WTC11 (cell line): ENCODE measurements around the gene RASAL3. TPM values are rescaled to one million over a fixed set of nuclear protein-coding genes. Genes with fewer than 3 reads are reported as not detected.

Experiments
- ATAC-seq: fragments of 200-7000 bp; cut with Tn5 transposase; 2 replicates; pipeline ENCODE4 v1.10.0; 2021; ENCODE audit warnings: mild to moderate bottlenecking, moderate library complexity
- CTCF ChIA-PET: fragments of 300-600 bp; sonication (Branson Sonifier 250); formaldehyde crosslinking; loops from one replicate; lab custom pipeline; 2021; ENCODE audit warnings: antibody characterized with exemption; lab: Charles Lee
- POLR2A ChIA-PET: fragments of 350-600 bp; sonication (Branson Sonifier 250); formaldehyde crosslinking; loops from one replicate; lab custom pipeline; 2021; ENCODE audit warnings: antibody characterized with exemption; lab: Charles Lee
- DNase-seq: peaks from one replicate; pipeline ENCODE4 v3.0.0; 2021; ENCODE audit warnings: low spot score
- H3K27ac Mint-ChIP-seq: 2 replicates; pipeline ENCODE4 v1.8.0; 2021; ENCODE audit warnings: mixed read lengths
- H3K27me3 Mint-ChIP-seq: 2 replicates; pipeline ENCODE4 v1.8.0; 2021; ENCODE audit warnings: low read depth, mild to moderate bottlenecking, moderate library complexity, mixed read lengths
- H3K36me3 Mint-ChIP-seq: 2 replicates; pipeline ENCODE4 v1.8.0; 2021; ENCODE audit warnings: mixed read lengths
- H3K4me1 Mint-ChIP-seq: 2 replicates; pipeline ENCODE4 v1.8.0; 2022; ENCODE audit warnings: mixed read lengths
- H3K4me3 Mint-ChIP-seq: 2 replicates; pipeline ENCODE4 v1.8.0; 2021; ENCODE audit warnings: mild to moderate bottlenecking, moderate library complexity, mixed read lengths
- H3K9me3 Mint-ChIP-seq: 2 replicates; pipeline ENCODE4 v1.8.0; 2021; ENCODE audit warnings: mixed read lengths
- ATF1 ChIP-seq: sonication (generic); formaldehyde crosslinking; IDR thresholded peaks from 2 replicates; pipeline ENCODE4 v1.8.1; 2023; ENCODE audit warnings: mild to moderate bottlenecking, moderate library complexity, missing genetic modification reagents
- E2F4 ChIP-seq: sonication (generic); formaldehyde crosslinking; IDR thresholded peaks from 2 replicates; pipeline ENCODE4 v1.8.1; 2022; ENCODE audit warnings: low read depth, mild to moderate bottlenecking, moderate library complexity, missing genetic modification reagents, borderline replicate concordance
- ESRRA ChIP-seq: sonication (generic); formaldehyde crosslinking; IDR thresholded peaks from 2 replicates; pipeline ENCODE4 v1.8.1; 2022; ENCODE audit warnings: mild to moderate bottlenecking, missing genetic modification reagents, borderline replicate concordance
- FOXJ3 ChIP-seq: sonication (generic); formaldehyde crosslinking; IDR thresholded peaks from 2 replicates; pipeline ENCODE4 v1.9.0; 2021; ENCODE audit warnings: missing genetic modification reagents, mild to moderate bottlenecking, borderline replicate concordance
- GABPB1 ChIP-seq: sonication (generic); formaldehyde crosslinking; IDR thresholded peaks from 2 replicates; pipeline ENCODE4 v1.8.1; 2023; ENCODE audit warnings: mild to moderate bottlenecking, missing genetic modification reagents
- HMGA2 ChIP-seq: fragments of 250-450 bp; sonication (Bioruptor Pico); IDR thresholded peaks from 2 replicates; pipeline ENCODE4 v1.4.0; 2021; ENCODE audit warnings: mild to moderate bottlenecking, moderate library complexity
- NFYB ChIP-seq: sonication (generic); formaldehyde crosslinking; conservative IDR thresholded peaks from 2 replicates; pipeline ENCODE4 v1.8.0; 2022; ENCODE audit warnings: low read depth, missing genetic modification reagents
- SOX15 ChIP-seq: fragments of 250-450 bp; sonication (Bioruptor Pico); IDR thresholded peaks from 2 replicates; pipeline ENCODE4 v1.9.0; 2021; ENCODE audit warnings: mild to moderate bottlenecking
- TP53 ChIP-seq: sonication (generic); formaldehyde crosslinking; IDR thresholded peaks from 2 replicates; pipeline ENCODE4 v1.8.1; 2023; ENCODE audit warnings: mild to moderate bottlenecking, missing genetic modification reagents
- ZBTB21 ChIP-seq: sonication (generic); formaldehyde crosslinking; IDR thresholded peaks from 2 replicates; pipeline ENCODE4 v1.8.1; 2023; ENCODE audit warnings: mild to moderate bottlenecking, missing genetic modification reagents, borderline replicate concordance
- ZNF317 ChIP-seq: sonication (generic); formaldehyde crosslinking; IDR thresholded peaks from 2 replicates; pipeline ENCODE4 v1.8.1; 2023; ENCODE audit warnings: low read depth, mild to moderate bottlenecking, moderate library complexity, missing genetic modification reagents, borderline replicate concordance
- total RNA-seq: library from RNA; stranded (reverse); gene quantifications from 3 replicates; pipeline ENCODE4 v1.2.3, GENCODE V29; 2021
- TF ChIP-seq, protein P1 (sequence below): fragments of 250-450 bp; sonication (Bioruptor Pico); IDR thresholded peaks from 2 replicates; pipeline ENCODE4 v1.8.0; 2021; ENCODE audit warnings: mild to moderate bottlenecking
- TF ChIP-seq, protein P2 (sequence below): sonication (generic); formaldehyde crosslinking; IDR thresholded peaks from 2 replicates; pipeline ENCODE4 v1.8.0; 2023; ENCODE audit warnings: mild to moderate bottlenecking, missing genetic modification reagents
- TF ChIP-seq, protein P3 (sequence below): sonication (generic); formaldehyde crosslinking; IDR thresholded peaks from 2 replicates; pipeline ENCODE4 v1.8.0; 2022; ENCODE audit warnings: mild to moderate bottlenecking, missing genetic modification reagents
- TF ChIP-seq, protein P4 (sequence below): fragments of 250-450 bp; sonication (Bioruptor Pico); IDR thresholded peaks from 2 replicates; pipeline ENCODE4 v1.9.0; 2021; ENCODE audit warnings: mild to moderate bottlenecking, borderline replicate concordance
- TF ChIP-seq, protein P5 (sequence below): fragments of 200-600 bp; IDR thresholded peaks from 2 replicates; pipeline ENCODE4 v1.8.0; 2022; ENCODE audit warnings: antibody characterized with exemption
- TF ChIP-seq, protein P6 (sequence below): sonication (generic); formaldehyde crosslinking; IDR thresholded peaks from 2 replicates; pipeline ENCODE4 v1.8.0; 2022; ENCODE audit warnings: mild to moderate bottlenecking, missing genetic modification reagents

The RASAL3 gene
- total RNA-seq, 1 experiment from 2014 or later: 1.6 TPM

GRCh38 chr19:15428956-15429824 lies 35.2 kb downstream of the RASAL3 start:
- ChIA-PET CTCF (interaction anchor here (2.6 kb wide), 1 partner anchor 10 kb away, joined by 14 read pairs; the partner anchor contains the start of gene AKAP8L), POLR2A (interaction anchor here (0.5 kb wide), 1 partner anchor 819 kb away, joined by 4 read pairs; no protein-coding TSS in a partner anchor)
- H3K36me3 Mint-ChIP-seq: peaks cover 16% of the 10 kb centered on the region
- DNase-seq (no peak), ATAC-seq (no peak)
- TF ChIP-seq, protein P1, sequence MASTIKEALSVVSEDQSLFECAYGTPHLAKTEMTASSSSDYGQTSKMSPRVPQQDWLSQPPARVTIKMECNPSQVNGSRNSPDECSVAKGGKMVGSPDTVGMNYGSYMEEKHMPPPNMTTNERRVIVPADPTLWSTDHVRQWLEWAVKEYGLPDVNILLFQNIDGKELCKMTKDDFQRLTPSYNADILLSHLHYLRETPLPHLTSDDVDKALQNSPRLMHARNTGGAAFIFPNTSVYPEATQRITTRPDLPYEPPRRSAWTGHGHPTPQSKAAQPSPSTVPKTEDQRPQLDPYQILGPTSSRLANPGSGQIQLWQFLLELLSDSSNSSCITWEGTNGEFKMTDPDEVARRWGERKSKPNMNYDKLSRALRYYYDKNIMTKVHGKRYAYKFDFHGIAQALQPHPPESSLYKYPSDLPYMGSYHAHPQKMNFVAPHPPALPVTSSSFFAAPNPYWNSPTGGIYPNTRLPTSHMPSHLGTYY (CRISPR knock-in tag): no peak
- TF ChIP-seq, protein P2, sequence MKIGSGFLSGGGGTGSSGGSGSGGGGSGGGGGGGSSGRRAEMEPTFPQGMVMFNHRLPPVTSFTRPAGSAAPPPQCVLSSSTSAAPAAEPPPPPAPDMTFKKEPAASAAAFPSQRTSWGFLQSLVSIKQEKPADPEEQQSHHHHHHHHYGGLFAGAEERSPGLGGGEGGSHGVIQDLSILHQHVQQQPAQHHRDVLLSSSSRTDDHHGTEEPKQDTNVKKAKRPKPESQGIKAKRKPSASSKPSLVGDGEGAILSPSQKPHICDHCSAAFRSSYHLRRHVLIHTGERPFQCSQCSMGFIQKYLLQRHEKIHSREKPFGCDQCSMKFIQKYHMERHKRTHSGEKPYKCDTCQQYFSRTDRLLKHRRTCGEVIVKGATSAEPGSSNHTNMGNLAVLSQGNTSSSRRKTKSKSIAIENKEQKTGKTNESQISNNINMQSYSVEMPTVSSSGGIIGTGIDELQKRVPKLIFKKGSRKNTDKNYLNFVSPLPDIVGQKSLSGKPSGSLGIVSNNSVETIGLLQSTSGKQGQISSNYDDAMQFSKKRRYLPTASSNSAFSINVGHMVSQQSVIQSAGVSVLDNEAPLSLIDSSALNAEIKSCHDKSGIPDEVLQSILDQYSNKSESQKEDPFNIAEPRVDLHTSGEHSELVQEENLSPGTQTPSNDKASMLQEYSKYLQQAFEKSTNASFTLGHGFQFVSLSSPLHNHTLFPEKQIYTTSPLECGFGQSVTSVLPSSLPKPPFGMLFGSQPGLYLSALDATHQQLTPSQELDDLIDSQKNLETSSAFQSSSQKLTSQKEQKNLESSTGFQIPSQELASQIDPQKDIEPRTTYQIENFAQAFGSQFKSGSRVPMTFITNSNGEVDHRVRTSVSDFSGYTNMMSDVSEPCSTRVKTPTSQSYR (CRISPR knock-in tag): no peak
- TF ChIP-seq, protein P3, sequence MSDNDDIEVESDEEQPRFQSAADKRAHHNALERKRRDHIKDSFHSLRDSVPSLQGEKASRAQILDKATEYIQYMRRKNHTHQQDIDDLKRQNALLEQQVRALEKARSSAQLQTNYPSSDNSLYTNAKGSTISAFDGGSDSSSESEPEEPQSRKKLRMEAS: no peak
- TF ChIP-seq HMGA2 (CRISPR knock-in tag): no peak
- TF ChIP-seq TP53 (CRISPR knock-in tag): no peak
- TF ChIP-seq GABPB1 (CRISPR knock-in tag): no peak
- no peak for TF ChIP-seq ESRRA (CRISPR knock-in tag)
- TF ChIP-seq ZNF317 (CRISPR knock-in tag): no peak
- TF ChIP-seq ATF1 (CRISPR knock-in tag): no peak
- TF ChIP-seq, protein P4, sequence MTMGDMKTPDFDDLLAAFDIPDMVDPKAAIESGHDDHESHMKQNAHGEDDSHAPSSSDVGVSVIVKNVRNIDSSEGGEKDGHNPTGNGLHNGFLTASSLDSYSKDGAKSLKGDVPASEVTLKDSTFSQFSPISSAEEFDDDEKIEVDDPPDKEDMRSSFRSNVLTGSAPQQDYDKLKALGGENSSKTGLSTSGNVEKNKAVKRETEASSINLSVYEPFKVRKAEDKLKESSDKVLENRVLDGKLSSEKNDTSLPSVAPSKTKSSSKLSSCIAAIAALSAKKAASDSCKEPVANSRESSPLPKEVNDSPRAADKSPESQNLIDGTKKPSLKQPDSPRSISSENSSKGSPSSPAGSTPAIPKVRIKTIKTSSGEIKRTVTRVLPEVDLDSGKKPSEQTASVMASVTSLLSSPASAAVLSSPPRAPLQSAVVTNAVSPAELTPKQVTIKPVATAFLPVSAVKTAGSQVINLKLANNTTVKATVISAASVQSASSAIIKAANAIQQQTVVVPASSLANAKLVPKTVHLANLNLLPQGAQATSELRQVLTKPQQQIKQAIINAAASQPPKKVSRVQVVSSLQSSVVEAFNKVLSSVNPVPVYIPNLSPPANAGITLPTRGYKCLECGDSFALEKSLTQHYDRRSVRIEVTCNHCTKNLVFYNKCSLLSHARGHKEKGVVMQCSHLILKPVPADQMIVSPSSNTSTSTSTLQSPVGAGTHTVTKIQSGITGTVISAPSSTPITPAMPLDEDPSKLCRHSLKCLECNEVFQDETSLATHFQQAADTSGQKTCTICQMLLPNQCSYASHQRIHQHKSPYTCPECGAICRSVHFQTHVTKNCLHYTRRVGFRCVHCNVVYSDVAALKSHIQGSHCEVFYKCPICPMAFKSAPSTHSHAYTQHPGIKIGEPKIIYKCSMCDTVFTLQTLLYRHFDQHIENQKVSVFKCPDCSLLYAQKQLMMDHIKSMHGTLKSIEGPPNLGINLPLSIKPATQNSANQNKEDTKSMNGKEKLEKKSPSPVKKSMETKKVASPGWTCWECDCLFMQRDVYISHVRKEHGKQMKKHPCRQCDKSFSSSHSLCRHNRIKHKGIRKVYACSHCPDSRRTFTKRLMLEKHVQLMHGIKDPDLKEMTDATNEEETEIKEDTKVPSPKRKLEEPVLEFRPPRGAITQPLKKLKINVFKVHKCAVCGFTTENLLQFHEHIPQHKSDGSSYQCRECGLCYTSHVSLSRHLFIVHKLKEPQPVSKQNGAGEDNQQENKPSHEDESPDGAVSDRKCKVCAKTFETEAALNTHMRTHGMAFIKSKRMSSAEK: no peak
- no peak for TF ChIP-seq NFYB (CRISPR knock-in tag)
- no peak for TF ChIP-seq E2F4 (CRISPR knock-in tag)
- no peak for TF ChIP-seq ZBTB21 (CRISPR knock-in tag)
- TF ChIP-seq FOXJ3 (CRISPR knock-in tag): no peak
- TF ChIP-seq, protein P5, sequence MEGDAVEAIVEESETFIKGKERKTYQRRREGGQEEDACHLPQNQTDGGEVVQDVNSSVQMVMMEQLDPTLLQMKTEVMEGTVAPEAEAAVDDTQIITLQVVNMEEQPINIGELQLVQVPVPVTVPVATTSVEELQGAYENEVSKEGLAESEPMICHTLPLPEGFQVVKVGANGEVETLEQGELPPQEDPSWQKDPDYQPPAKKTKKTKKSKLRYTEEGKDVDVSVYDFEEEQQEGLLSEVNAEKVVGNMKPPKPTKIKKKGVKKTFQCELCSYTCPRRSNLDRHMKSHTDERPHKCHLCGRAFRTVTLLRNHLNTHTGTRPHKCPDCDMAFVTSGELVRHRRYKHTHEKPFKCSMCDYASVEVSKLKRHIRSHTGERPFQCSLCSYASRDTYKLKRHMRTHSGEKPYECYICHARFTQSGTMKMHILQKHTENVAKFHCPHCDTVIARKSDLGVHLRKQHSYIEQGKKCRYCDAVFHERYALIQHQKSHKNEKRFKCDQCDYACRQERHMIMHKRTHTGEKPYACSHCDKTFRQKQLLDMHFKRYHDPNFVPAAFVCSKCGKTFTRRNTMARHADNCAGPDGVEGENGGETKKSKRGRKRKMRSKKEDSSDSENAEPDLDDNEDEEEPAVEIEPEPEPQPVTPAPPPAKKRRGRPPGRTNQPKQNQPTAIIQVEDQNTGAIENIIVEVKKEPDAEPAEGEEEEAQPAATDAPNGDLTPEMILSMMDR: no peak
- TF ChIP-seq SOX15 (CRISPR knock-in tag): no peak
- TF ChIP-seq, protein P6, sequence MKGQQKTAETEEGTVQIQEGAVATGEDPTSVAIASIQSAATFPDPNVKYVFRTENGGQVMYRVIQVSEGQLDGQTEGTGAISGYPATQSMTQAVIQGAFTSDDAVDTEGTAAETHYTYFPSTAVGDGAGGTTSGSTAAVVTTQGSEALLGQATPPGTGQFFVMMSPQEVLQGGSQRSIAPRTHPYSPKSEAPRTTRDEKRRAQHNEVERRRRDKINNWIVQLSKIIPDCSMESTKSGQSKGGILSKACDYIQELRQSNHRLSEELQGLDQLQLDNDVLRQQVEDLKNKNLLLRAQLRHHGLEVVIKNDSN (CRISPR knock-in tag): no peak
- H3K27me3 Mint-ChIP-seq: no peaks in the 10 kb centered on the region
- H3K4me1 Mint-ChIP-seq: peaks cover 17% of the 10 kb centered on the region
- H3K9me3 Mint-ChIP-seq: no peaks in the 10 kb centered on the region
- no peak overlapping the region for H3K27ac Mint-ChIP-seq
- H3K4me3 Mint-ChIP-seq: no peak overlapping the region
